ENCODE data around the gene DLG5.

The DLG5 gene

DNA sequence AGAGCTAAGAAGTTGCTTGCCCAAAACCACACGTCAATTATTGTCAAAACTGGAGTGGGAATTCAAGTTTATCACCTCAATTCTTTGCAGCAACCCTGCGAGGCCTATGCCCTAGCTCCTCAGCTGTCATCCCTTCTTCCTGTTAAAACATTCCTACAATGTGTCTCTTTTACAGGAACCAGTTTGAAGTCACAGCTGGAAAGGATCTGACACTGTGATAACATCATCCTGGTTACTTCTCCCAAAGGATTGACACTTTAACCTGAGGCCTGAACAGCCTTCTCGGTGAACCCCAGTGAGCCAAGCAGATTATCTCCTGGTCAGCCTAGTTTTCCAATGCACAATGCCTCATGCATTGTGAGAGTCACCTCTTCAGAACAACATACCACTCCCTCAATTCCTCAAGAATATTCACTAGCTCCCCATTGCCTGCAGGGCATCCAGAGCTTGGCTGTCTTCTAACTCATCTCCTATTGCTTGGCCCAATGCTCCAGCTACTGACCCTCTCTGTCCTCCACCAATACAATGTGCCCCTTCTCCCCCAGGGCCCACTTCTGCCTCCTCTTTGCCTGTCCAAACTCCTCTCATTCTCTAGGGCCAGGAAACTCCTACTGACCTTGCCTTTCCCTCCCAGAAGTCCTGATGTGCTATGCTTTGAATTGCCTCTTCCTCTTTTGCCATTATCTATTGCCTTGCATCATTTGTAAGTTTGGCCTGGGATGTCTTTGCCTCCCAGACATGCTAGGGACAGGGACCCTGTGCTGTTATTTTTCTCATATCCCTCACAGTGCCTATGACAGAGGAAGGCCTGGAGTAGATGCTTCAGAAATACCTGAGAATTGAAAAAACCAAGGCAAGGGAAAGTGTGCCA, 10.4 kb upstream of the DLG5 start:
- DNase-seq = no peak
- no peaks in the 10 kb centered on the region for H3K9me3 ChIP-seq (ENCODE audit: severe bottlenecking)
- H3K27me3 ChIP-seq (ENCODE audit: insufficient read depth, low read depth, severe bottlenecking) = no peaks in the 10 kb centered on the region
- no peak overlapping the region for H3K4me3 ChIP-seq (ENCODE audit: low read depth, low read length)
- no peak overlapping the region for H3K27ac ChIP-seq
- TF ChIP-seq, protein P1, sequence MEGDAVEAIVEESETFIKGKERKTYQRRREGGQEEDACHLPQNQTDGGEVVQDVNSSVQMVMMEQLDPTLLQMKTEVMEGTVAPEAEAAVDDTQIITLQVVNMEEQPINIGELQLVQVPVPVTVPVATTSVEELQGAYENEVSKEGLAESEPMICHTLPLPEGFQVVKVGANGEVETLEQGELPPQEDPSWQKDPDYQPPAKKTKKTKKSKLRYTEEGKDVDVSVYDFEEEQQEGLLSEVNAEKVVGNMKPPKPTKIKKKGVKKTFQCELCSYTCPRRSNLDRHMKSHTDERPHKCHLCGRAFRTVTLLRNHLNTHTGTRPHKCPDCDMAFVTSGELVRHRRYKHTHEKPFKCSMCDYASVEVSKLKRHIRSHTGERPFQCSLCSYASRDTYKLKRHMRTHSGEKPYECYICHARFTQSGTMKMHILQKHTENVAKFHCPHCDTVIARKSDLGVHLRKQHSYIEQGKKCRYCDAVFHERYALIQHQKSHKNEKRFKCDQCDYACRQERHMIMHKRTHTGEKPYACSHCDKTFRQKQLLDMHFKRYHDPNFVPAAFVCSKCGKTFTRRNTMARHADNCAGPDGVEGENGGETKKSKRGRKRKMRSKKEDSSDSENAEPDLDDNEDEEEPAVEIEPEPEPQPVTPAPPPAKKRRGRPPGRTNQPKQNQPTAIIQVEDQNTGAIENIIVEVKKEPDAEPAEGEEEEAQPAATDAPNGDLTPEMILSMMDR (IDR thresholded peaks at IDR 0.05; ENCODE audit: low read depth, low read length) = no peak
- no peaks in the 10 kb centered on the region for H3K36me3 ChIP-seq

DNA sequence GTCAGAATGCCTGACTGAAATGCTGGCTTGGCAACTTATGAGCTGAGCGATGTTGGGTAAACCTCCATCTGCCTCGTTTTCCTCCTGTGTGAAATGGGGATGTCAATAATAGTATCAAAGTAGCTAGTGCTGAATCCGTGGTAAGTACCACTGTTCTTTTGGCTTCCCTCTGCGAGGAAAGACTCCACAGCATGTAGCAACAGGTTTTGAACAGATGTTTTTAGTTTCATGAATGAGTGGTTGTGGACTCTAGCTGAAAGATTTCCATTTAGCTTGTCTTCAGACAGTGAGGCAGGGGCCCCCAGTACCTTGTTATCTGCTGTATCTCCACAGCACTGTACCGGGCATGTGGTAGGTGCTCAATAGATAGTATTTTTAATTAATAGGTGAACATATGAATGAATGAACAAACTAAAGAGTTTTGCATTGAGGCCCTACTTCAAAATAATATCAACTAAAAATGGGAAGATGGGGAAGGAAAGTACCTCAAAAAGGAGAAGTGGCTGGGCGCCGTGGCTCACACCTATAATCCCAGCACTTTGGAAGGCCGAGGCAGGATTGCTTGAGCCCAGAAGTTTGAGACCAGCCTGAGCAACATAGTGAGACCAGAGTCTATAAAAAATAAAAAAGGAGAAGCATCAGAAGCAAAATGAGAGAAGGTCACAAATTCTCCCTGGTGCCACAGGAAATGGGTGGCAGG, 5.6 kb upstream of the DLG5 start:
- Histone ChIP-seq H3K9me3 (ENCODE audit: severe bottlenecking) (no peaks in the 10 kb centered on the region), H3K27me3 (ENCODE audit: insufficient read depth, low read depth, severe bottlenecking) (no peaks in the 10 kb centered on the region), H3K4me3 (ENCODE audit: low read depth, low read length) (no peak overlapping the region), H3K27ac (no peak overlapping the region), H3K36me3 (no peaks in the 10 kb centered on the region)
- TF ChIP-seq, protein P1 (IDR thresholded peaks at IDR 0.05; ENCODE audit: low read depth, low read length) = no peak
- DNase-seq = no peak

DNA sequence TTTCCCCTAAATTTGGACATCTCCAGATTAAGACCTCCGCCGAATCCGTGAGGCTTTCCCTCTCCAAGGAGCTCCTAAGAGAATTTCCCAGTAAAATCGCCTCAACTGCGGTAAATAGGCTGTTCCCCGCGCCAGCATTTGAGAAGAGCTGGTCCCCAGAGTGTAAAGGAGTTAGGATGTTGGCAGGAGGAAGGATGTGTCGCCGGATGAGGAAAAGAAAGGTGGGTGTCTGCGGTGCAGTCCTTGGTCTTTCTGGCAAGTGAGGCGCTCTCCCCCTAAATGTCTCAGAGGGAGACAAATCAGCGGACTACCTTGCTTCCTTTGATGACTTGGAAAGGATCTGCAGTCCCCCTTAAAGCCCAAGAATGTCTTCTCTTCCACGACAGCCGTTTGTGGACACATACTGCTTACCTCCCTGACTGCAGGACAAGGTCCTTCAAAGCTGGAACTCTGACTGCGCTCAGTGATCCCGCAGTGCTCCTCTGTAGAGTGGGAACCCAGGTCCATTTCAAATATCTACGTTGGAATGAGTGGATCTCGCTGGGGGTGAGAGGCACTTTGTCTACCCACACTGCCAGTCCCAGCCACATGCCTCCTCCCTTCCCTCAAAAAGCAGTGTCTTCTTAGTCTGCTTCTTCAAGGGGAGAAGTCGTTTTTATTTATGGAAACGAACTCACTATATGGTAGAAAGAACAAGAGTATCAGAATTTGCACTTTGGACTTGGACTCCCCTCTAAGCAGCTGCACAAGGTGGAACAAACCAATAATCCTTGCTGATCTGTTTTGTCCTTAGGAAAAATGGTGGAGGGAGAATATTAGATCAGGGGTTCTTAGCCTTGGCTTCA, 1.1 kb upstream of the DLG5 start:
- peaks cover 21% of the 10 kb centered on the region for H3K36me3 ChIP-seq
- H3K27ac ChIP-seq = peak overlapping the region; percentile 76
- H3K4me3 ChIP-seq (ENCODE audit: low read depth, low read length) = peak overlapping the region; percentile 88
- no peak for DNase-seq
- no peaks in the 10 kb centered on the region for H3K9me3 ChIP-seq (ENCODE audit: severe bottlenecking)
- TF ChIP-seq, protein P1 (IDR thresholded peaks at IDR 0.05; ENCODE audit: low read depth, low read length) = no peak
- H3K27me3 ChIP-seq (ENCODE audit: insufficient read depth, low read depth, severe bottlenecking) = no peaks in the 10 kb centered on the region

DNA sequence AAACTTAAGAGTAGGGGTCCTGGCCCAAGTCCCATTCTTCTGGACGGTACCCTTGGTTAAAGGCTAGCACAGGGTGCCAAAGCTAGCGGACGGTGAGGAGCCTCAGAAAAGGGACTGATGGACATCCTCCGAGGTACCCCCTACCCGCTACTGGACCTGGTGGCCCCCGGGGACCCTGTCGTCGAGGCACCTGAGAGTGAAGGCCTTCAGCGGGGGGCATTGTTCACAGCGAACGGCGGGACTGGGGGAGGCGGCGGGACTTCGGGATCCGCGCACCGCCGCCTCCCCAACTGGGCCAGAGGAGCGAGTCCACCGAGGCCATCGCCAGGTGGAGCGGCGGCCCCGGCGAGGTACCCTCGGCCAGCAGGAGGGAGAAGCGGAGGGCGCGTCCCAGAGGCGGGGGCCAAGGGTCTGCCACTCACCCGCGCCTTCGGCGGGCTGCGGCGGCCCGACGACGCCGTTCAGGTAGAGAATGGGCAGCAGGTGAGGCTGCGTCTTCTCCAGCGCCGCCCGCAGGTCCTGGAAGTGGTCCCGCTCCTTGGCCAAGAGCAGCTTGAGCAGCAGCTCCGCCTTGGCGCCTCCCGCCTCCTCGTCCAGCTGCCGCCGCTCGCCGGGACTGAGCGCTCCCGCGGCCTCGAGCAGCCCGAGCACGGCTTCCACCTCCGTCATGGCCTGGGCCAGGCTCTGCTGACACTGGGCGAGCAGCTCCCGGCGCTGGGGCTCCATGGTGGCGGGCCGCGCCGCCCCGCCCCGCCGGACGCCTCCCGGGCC, 575 bp downstream of the DLG5 start:
- peak overlapping the region; percentile 88 for H3K4me3 ChIP-seq (ENCODE audit: low read depth, low read length)
- DNase-seq = peak; percentile 66
- peak overlapping the region; percentile 83 for H3K27ac ChIP-seq
- TF ChIP-seq, protein P1 (IDR thresholded peaks at IDR 0.05; ENCODE audit: low read depth, low read length) = no peak
- no peaks in the 10 kb centered on the region for H3K27me3 ChIP-seq (ENCODE audit: insufficient read depth, low read depth, severe bottlenecking)
- H3K36me3 ChIP-seq = peaks cover 35% of the 10 kb centered on the region
- no peaks in the 10 kb centered on the region for H3K9me3 ChIP-seq (ENCODE audit: severe bottlenecking)

DNA sequence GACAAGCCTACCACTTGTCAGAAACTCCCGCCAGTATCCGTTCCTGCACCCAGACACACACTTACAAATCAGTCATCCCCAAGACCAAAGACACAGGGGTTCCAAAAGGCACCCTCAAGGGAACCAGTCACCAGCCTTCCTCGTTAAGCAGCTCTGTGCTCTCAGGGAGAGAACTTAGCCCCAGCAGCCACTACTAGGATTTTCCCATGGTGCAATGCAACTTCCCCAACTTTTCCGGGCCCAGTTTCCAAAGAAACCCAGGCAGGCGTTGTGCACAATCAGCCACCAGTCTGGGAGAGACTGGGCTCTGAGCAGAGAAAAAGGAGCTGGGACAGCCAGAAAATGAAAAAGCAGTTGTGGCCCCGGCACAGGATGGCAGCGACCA, 1.2 kb downstream of the DLG5 start:
- peak; percentile 13 for DNase-seq
- Histone ChIP-seq H3K36me3 (peaks cover 35% of the 10 kb centered on the region), H3K27ac (peak overlapping the region; percentile 83), H3K4me3 (ENCODE audit: low read depth, low read length) (peak overlapping the region; percentile 88), H3K27me3 (ENCODE audit: insufficient read depth, low read depth, severe bottlenecking) (no peaks in the 10 kb centered on the region), H3K9me3 (ENCODE audit: severe bottlenecking) (no peaks in the 10 kb centered on the region)
- TF ChIP-seq, protein P1 (IDR thresholded peaks at IDR 0.05; ENCODE audit: low read depth, low read length) = no peak

Measured in WERI-Rb-1 (cell line).